Activated B cell treated with CpG ODN at 0.5 μM for 24 hours (primary cell): Measurements from ENCODE around the gene FLNC. TPM values are rescaled to one million over a fixed set of nuclear protein-coding genes. Genes with fewer than 3 reads are reported as not detected.

Experiments
- ATAC-seq: fragments of 200-7000 bp; cut with Tn5 transposase; one replicate; pipeline ENCODE4 v1.10.0; 2021; ENCODE audit warnings: low read depth, mild to moderate bottlenecking, moderate library complexity
- CTCF ChIA-PET: fragments of 350-600 bp; sonication (Branson Sonifier 250); formaldehyde crosslinking; loops from one replicate; lab custom pipeline; 2021; ENCODE audit warnings: antibody characterized with exemption; lab: Charles Lee
- POLR2A ChIA-PET: fragments of 350-600 bp; sonication (Branson Sonifier 250); formaldehyde crosslinking; loops from one replicate; lab custom pipeline; 2021; ENCODE audit warnings: antibody characterized with exemption; lab: Charles Lee
- DNase-seq: peaks from one replicate; pipeline ENCODE4 v3.0.0; 2022
- H3K27ac Mint-ChIP-seq: one replicate; pipeline ENCODE4 v1.8.0; 2020; ENCODE audit warnings: mixed read lengths
- H3K27me3 Mint-ChIP-seq: one replicate; pipeline ENCODE4 v1.8.0; 2021; ENCODE audit warnings: mixed read lengths
- H3K36me3 Mint-ChIP-seq: one replicate; pipeline ENCODE4 v1.8.0; 2021; ENCODE audit warnings: low read depth, mixed read lengths
- H3K4me1 Mint-ChIP-seq: one replicate; pipeline ENCODE4 v1.8.0; 2021; ENCODE audit warnings: mixed read lengths
- H3K4me3 Mint-ChIP-seq: one replicate; pipeline ENCODE4 v1.8.0; 2020; ENCODE audit warnings: mild to moderate bottlenecking, mixed read lengths
- H3K9me3 Mint-ChIP-seq: one replicate; pipeline ENCODE4 v1.8.0; 2020; ENCODE audit warnings: mixed read lengths
- CTCF ChIP-seq: fragments of 200-600 bp; IDR thresholded peaks from one replicate; pipeline ENCODE4 v1.8.0; 2022; ENCODE audit warnings: antibody characterized with exemption, mild to moderate bottlenecking
- intact Hi-C: fragments of 100-400 bp; cut with micrococcal nuclease; formaldehyde crosslinking; loops from one replicate; pipeline ENCODE4 v1.15.1; 2024
- total RNA-seq: library from RNA; stranded (reverse); gene quantifications from 2 replicates; pipeline ENCODE4 v1.2.3, GENCODE V29; 2022

Gene FLNC
- total RNA-seq, 1 donor from 2014 or later, result not detected

DNA sequence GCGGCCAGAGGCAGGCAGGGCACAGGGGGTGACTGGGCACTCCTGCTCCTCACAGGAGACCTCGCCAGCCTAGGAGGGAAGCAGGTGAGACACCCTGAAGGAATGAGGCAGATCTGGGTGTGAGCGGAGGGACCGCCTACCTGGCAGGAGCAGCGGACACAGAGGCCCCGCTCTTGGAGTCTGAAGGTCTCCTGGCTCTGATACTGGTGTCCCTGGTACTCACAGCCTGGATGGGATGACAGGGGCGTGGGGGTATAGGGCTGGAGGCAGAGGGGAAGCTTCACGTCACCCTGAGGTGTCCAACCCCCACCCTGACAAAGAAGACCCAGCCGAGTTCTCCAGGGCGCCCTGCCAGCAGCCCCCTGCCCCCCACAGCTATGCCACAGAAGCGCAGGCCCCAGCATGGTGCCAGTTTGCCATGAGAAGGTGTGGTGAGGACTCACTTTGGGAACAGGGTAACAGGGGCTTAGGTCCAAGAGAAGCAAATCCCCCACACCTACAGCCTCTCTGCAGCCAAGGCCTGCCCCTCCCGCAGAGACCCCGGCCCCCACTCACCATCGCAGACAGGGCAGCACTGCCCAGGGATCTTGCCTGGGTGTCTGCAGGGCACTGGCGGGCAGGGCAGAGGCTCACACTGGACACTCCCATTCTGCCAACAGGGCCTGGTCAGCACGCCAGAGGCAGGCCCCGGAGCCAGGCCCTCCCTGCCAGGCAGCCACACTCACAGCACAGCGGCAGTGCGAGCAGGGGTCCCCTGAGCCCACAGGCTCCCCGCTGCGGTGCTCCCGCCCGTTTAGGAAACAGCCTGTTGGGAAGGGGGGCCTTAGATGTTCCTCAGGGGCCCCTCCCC is 63.3 kb downstream of the FLNC start:
- H3K36me3 Mint-ChIP-seq, result no peaks in the 10 kb centered on the region
- peaks cover 3% of the 10 kb centered on the region for H3K9me3 Mint-ChIP-seq
- H3K27me3 Mint-ChIP-seq, result peaks cover 12% of the 10 kb centered on the region
- H3K4me1 Mint-ChIP-seq, result peaks cover 2% of the 10 kb centered on the region
- H3K27ac Mint-ChIP-seq, result no peak overlapping the region
- DNase-seq, result no peak
- intact Hi-C loops, result no loop called here
- ATAC-seq, result no peak
- CTCF ChIA-PET, result no interaction called here
- no peak for TF ChIP-seq CTCF
- POLR2A ChIA-PET, result no interaction called here
- H3K4me3 Mint-ChIP-seq, result no peak overlapping the region

- no peak for ATAC-seq
- H3K27me3 Mint-ChIP-seq, result peaks cover 12% of the 10 kb centered on the region
- peaks cover 4% of the 10 kb centered on the region for H3K9me3 Mint-ChIP-seq
- H3K27ac Mint-ChIP-seq, result no peak overlapping the region
- H3K4me1 Mint-ChIP-seq, result peaks cover 2% of the 10 kb centered on the region
- no peak overlapping the region for H3K4me3 Mint-ChIP-seq
- CTCF ChIA-PET, result no interaction called here
- no peak for DNase-seq
- no peak for TF ChIP-seq CTCF
- POLR2A ChIA-PET, result no interaction called here
- intact Hi-C loops, result no loop called here
- H3K36me3 Mint-ChIP-seq, result no peaks in the 10 kb centered on the region
Observed at GRCh38 chr7:128894101-128894440, 63.9 kb downstream of the FLNC start.

DNA sequence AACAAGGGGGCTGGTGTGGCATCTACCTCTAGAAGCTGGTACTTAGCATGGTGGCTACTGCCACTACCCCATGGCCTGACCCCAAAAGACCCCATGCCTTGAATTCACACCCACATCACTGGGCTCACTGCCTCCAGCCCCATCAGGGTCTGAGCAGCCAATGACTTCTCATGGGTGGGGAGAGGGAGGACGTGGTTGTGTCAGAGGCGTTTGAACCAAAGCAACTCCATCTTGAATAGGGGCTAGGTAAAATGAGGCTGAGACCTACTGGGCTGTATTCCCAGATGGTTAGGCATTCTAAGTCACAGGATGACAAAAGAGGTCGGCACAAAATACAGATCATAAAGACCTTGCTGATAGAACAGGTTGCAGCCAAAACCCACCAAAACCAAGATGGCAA is 65.1 kb downstream of the FLNC start:
- TF ChIP-seq CTCF, result no peak
- ChIA-PET POLR2A (no interaction called here), CTCF (no interaction called here)
- Mint-ChIP-seq H3K9me3 (peaks cover 4% of the 10 kb centered on the region), H3K27me3 (peaks cover 4% of the 10 kb centered on the region), H3K36me3 (no peaks in the 10 kb centered on the region), H3K4me3 (no peak overlapping the region), H3K4me1 (no peaks in the 10 kb centered on the region), H3K27ac (no peak overlapping the region)
- DNase-seq (no peak), ATAC-seq (no peak)
- intact Hi-C loops, result no loop called here

DNA sequence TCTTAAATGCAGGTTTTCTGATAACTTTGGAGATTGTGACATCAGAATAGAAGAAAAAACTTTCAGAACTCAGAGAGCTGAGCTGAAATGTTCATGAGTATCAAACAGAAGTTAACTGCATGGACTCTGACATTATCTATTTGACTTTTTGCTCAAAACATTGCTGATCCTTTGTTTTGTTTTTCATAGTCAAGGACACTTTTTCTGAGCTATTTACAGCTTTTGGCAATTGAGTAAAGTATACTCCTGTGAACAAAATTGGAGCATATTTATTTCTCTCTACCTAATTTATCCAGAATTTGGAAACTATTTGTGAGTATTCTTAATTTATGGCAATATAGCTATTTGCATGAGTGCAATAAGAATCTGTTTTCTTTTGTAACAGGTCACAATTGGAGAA is 69.2 kb downstream of the FLNC start:
- ChIA-PET CTCF (interaction anchor here (0.7 to 1.3 kb wide), 3 partner anchors 15 to 319 kb away, joined by 3 to 5 read pairs (median 3); no protein-coding TSS in a partner anchor), POLR2A (interaction anchor here (1.6 kb wide), 1 partner anchor 37 kb away, joined by 3 read pairs; the partner anchor contains the start of gene ATP6V1F)
- TF ChIP-seq CTCF, result no peak
- H3K9me3 Mint-ChIP-seq, result peaks cover 4% of the 10 kb centered on the region
- no peak overlapping the region for H3K4me3 Mint-ChIP-seq
- no peak for DNase-seq
- no peak overlapping the region for H3K27ac Mint-ChIP-seq
- no peaks in the 10 kb centered on the region for H3K36me3 Mint-ChIP-seq
- H3K27me3 Mint-ChIP-seq, result no peaks in the 10 kb centered on the region
- ATAC-seq, result no peak
- intact Hi-C loops, result no loop called here
- H3K4me1 Mint-ChIP-seq, result peaks cover 2% of the 10 kb centered on the region

DNA sequence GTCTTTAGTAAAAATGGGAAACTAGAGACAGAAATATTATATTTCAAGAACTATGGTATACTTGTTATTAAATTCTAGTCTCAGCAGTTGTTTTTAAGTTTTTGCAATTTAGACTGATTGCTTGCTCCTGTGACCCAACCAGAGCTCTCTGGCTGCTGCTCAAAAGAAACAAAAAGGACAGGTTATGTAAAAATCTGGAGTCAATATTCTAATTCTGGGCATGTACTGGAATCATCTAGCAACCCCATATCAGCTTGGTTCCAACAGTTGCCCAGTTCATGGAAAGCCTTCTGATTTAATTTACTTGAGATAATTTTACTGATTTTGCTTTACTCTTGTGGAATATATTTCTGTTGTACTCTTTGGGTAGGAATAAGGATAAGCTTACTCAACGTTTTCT is 70.0 kb downstream of the FLNC start:
- ChIA-PET CTCF (interaction anchor here (1.1 to 1.3 kb wide), 2 partner anchors 16 to 47 kb away, joined by 3 to 5 read pairs; no protein-coding TSS in a partner anchor), POLR2A (interaction anchor here (1.6 kb wide), 1 partner anchor 37 kb away, joined by 3 read pairs; the partner anchor contains the start of gene ATP6V1F)

More for the DNA sequence above, 70.0 kb downstream of the FLNC start:
- Mint-ChIP-seq H3K27ac (no peak overlapping the region), H3K36me3 (no peaks in the 10 kb centered on the region), H3K27me3 (no peaks in the 10 kb centered on the region), H3K4me1 (peaks cover 8% of the 10 kb centered on the region), H3K4me3 (no peak overlapping the region), H3K9me3 (peaks cover 4% of the 10 kb centered on the region)
- no peak for ATAC-seq
- no peak for DNase-seq
- TF ChIP-seq CTCF, result no peak
- intact Hi-C loops, result loop anchor here (10.0 kb wide), 2 partner anchors 375 to 575 kb away; no protein-coding TSS in a partner anchor
